ENCODE data around the gene ELOA.

Gene ELOA

GRCh38 chr1:23779826-23780371 is 36.6 kb downstream of the ELOA start:
- CTCF ChIA-PET = interaction anchor here (0.6 to 1.6 kb wide), 7 partner anchors 8 to 292 kb away, joined by 3 to 5 read pairs (median 4); partner anchors contain the start of gene LYPLA2
- peaks cover 34 to 47% of the 10 kb centered on the region in 2 experiments for H3K36me3 ChIP-seq (ENCODE audit: control insufficient read depth in 2 of 2, insufficient read depth in 1 of 2, low read length in 2 of 2)
- POLR2A ChIA-PET = interaction anchor here (0.6 to 5.7 kb wide), 6 partner anchors 12 to 200 kb away, joined by 3 to 101 read pairs (median 4); partner anchors contain the start of genes GALE, HMGCL, LYPLA2 and SRSF10
- no peak overlapping the region; the same call in 1 of the 2 replicates for H3K27ac ChIP-seq (ENCODE audit: extremely low read depth, low read depth, low read length)
- no peak overlapping the region; the same call in 1 of the 2 replicates for H3K4me3 ChIP-seq (ENCODE audit: low read depth, low read length)
- no peaks in the 10 kb centered on the region for H3K9me3 ChIP-seq (ENCODE audit: control insufficient read depth, insufficient read depth, low read depth, low read length)
- peaks cover 7% of the 10 kb centered on the region; the same call in 1 of the 2 replicates for H3K4me1 ChIP-seq (ENCODE audit: control insufficient read depth, insufficient read depth, low read length)
- peak; percentile 98 for TF ChIP-seq SCRT2 (tag by site-specific recombination; IDR thresholded peaks at IDR 0.05)
- TF ChIP-seq ZNF423 (tag by site-specific recombination; IDR thresholded peaks at IDR 0.05) = no peak
- TF ChIP-seq ZEB2 (tag by site-specific recombination; IDR thresholded peaks at IDR 0.05) = peak; percentile 77
- 0 out of 2 replicates have a peak, but pooled peaks have one; percentile 26 for TF ChIP-seq ZBTB17 (tag by site-specific recombination; IDR thresholded peaks at IDR 0.05)
- TF ChIP-seq ZXDB (tag by site-specific recombination; IDR thresholded peaks at IDR 0.05) = peak; percentile 49; the same call in 1 of the 2 replicates
- TF ChIP-seq ZNF660 (tag by site-specific recombination; IDR thresholded peaks at IDR 0.05) = 0 out of 2 replicates have a peak, but pooled peaks have one; percentile 41
- TF ChIP-seq ZNF366 (tag by site-specific recombination; conservative IDR thresholded peaks at IDR 0.05) = peak; percentile 73
- TF ChIP-seq, protein P1, sequence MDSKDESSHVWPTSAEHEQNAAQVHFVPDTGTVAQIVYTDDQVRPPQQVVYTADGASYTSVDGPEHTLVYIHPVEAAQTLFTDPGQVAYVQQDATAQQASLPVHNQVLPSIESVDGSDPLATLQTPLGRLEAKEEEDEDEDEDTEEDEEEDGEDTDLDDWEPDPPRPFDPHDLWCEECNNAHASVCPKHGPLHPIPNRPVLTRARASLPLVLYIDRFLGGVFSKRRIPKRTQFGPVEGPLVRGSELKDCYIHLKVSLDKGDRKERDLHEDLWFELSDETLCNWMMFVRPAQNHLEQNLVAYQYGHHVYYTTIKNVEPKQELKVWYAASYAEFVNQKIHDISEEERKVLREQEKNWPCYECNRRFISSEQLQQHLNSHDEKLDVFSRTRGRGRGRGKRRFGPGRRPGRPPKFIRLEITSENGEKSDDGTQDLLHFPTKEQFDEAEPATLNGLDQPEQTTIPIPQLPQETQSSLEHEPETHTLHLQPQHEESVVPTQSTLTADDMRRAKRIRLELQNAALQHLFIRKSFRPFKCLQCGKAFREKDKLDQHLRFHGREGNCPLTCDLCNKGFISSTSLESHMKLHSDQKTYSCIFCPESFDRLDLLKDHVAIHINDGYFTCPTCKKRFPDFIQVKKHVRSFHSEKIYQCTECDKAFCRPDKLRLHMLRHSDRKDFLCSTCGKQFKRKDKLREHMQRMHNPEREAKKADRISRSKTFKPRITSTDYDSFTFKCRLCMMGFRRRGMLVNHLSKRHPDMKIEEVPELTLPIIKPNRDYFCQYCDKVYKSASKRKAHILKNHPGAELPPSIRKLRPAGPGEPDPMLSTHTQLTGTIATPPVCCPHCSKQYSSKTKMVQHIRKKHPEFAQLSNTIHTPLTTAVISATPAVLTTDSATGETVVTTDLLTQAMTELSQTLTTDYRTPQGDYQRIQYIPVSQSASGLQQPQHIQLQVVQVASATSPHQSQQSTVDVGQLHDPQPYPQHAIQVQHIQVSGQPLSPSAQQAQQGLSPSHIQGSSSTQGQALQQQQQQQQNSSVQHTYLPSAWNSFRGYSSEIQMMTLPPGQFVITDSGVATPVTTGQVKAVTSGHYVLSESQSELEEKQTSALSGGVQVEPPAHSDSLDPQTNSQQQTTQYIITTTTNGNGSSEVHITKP (tag by site-specific recombination; IDR thresholded peaks at IDR 0.05) = peak; percentile 23; the same call in 1 of the 2 replicates
- TF ChIP-seq ZNF416 (tag by site-specific recombination; IDR thresholded peaks at IDR 0.05) = no peak
- no peak for TF ChIP-seq GLI2 (tag by site-specific recombination; IDR thresholded peaks at IDR 0.05; ENCODE audit: borderline replicate concordance, low read depth)
- no peak for TF ChIP-seq ZFHX2 (tag by site-specific recombination; conservative IDR thresholded peaks at IDR 0.05)
- TF ChIP-seq, protein P2, sequence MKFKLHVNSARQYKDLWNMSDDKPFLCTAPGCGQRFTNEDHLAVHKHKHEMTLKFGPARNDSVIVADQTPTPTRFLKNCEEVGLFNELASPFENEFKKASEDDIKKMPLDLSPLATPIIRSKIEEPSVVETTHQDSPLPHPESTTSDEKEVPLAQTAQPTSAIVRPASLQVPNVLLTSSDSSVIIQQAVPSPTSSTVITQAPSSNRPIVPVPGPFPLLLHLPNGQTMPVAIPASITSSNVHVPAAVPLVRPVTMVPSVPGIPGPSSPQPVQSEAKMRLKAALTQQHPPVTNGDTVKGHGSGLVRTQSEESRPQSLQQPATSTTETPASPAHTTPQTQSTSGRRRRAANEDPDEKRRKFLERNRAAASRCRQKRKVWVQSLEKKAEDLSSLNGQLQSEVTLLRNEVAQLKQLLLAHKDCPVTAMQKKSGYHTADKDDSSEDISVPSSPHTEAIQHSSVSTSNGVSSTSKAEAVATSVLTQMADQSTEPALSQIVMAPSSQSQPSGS (tag by site-specific recombination; IDR thresholded peaks at IDR 0.05; ENCODE audit: low read depth) = no peak
- TF ChIP-seq ZNF155 (tag by site-specific recombination; IDR thresholded peaks at IDR 0.05) = no peak
- no peak for TF ChIP-seq KLF1 (tag by site-specific recombination; IDR thresholded peaks at IDR 0.05)
- TF ChIP-seq REPIN1 (tag by site-specific recombination; IDR thresholded peaks at IDR 0.05; ENCODE audit: low read depth) = no peak
- peak; percentile 24; the same call in 1 of the 2 replicates for TF ChIP-seq ZNF501 (tag by site-specific recombination; IDR thresholded peaks at IDR 0.05)
- TF ChIP-seq ZNF335 (tag by site-specific recombination; conservative IDR thresholded peaks at IDR 0.05) = peak; percentile 71
- TF ChIP-seq, protein P3, sequence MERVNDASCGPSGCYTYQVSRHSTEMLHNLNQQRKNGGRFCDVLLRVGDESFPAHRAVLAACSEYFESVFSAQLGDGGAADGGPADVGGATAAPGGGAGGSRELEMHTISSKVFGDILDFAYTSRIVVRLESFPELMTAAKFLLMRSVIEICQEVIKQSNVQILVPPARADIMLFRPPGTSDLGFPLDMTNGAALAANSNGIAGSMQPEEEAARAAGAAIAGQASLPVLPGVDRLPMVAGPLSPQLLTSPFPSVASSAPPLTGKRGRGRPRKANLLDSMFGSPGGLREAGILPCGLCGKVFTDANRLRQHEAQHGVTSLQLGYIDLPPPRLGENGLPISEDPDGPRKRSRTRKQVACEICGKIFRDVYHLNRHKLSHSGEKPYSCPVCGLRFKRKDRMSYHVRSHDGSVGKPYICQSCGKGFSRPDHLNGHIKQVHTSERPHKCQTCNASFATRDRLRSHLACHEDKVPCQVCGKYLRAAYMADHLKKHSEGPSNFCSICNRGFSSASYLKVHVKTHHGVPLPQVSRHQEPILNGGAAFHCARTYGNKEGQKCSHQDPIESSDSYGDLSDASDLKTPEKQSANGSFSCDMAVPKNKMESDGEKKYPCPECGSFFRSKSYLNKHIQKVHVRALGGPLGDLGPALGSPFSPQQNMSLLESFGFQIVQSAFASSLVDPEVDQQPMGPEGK (tag by site-specific recombination; IDR thresholded peaks at IDR 0.05) = peak; percentile 37
- TF ChIP-seq, protein P4, sequence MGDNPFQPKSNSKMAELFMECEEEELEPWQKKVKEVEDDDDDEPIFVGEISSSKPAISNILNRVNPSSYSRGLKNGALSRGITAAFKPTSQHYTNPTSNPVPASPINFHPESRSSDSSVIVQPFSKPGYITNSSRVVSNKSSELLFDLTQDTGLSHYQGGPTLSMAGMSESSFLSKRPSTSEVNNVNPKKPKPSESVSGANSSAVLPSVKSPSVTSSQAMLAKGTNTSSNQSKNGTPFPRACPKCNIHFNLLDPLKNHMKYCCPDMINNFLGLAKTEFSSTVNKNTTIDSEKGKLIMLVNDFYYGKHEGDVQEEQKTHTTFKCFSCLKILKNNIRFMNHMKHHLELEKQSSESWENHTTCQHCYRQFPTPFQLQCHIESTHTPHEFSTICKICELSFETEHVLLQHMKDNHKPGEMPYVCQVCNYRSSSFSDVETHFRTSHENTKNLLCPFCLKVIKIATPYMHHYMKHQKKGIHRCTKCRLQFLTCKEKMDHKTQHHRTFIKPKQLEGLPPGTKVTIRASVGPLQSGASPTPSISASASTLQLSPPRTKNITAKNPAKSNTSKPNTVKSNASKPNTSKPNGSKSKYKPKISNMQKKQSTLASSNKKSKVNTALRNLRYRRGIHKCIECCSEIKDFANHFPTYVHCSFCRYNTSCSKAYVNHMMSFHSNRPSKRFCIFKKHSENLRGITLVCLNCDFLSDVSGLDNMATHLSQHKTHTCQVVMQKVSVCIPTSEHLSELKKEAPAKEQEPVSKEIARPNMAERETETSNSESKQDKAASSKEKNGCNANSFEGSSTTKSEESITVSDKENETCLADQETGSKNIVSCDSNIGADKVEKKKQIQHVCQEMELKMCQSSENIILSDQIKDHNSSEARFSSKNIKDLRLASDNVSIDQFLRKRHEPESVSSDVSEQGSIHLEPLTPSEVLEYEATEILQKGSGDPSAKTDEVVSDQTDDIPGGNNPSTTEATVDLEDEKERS (tag by site-specific recombination; IDR thresholded peaks at IDR 0.05) = no peak
- TF ChIP-seq SP2 (tag by site-specific recombination; IDR thresholded peaks at IDR 0.05) = 0 out of 2 replicates have a peak, but pooled peaks have one; percentile 10
- TF ChIP-seq ZNF24 (tag by site-specific recombination; IDR thresholded peaks at IDR 0.05) = peak; percentile 54
- TF ChIP-seq, protein P5, sequence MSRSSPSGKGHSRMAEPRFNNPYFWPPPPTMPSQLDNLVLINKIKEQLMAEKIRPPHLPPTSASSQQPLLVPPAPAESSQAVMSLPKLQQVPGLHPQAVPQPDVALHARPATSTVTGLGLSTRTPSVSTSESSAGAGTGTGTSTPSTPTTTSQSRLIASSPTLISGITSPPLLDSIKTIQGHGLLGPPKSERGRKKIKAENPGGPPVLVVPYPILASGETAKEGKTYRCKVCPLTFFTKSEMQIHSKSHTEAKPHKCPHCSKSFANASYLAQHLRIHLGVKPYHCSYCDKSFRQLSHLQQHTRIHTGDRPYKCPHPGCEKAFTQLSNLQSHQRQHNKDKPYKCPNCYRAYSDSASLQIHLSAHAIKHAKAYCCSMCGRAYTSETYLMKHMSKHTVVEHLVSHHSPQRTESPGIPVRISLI (tag by site-specific recombination; IDR thresholded peaks at IDR 0.05) = no peak
- TF ChIP-seq ZNF629 (tag by site-specific recombination; IDR thresholded peaks at IDR 0.05) = peak; percentile 85
- no peak for TF ChIP-seq MEIS1 (CRISPR knock-in tag; IDR thresholded peaks at IDR 0.05; ENCODE audit: borderline replicate concordance)
- TF ChIP-seq ZSCAN18 (tag by site-specific recombination; IDR thresholded peaks at IDR 0.05) = no peak
